Cardiac fibroblast (primary cell): Measurements from ENCODE around the gene ZBTB7C.

Experiments used
- DNase-seq, 2 donors: peaks; one replicate each; pipeline versions ENCODE4 v3.0.0 to v3.0.0-alpha.2; 2010; ENCODE audit warnings: low read depth in 2 of 2
- H3K4me3 ChIP-seq, 2 donors: replicated peaks in 1 of 2; 1 replicate in 1 of 2; 2 replicates in 1 of 2; pipeline ENCODE4 v1.5.1; 2011; ENCODE audit warnings: low read depth in 2 of 2, low read length in 2 of 2, mild to moderate bottlenecking in 2 of 2, moderate library complexity in 1 of 2
- TF ChIP-seq, protein P1 (sequence below): IDR thresholded peaks from one replicate; pipeline ENCODE4 v1.5.1; 2011; ENCODE audit warnings: low read depth, mild to moderate bottlenecking, low read length, inconsistent platforms

The ZBTB7C gene

DNA sequence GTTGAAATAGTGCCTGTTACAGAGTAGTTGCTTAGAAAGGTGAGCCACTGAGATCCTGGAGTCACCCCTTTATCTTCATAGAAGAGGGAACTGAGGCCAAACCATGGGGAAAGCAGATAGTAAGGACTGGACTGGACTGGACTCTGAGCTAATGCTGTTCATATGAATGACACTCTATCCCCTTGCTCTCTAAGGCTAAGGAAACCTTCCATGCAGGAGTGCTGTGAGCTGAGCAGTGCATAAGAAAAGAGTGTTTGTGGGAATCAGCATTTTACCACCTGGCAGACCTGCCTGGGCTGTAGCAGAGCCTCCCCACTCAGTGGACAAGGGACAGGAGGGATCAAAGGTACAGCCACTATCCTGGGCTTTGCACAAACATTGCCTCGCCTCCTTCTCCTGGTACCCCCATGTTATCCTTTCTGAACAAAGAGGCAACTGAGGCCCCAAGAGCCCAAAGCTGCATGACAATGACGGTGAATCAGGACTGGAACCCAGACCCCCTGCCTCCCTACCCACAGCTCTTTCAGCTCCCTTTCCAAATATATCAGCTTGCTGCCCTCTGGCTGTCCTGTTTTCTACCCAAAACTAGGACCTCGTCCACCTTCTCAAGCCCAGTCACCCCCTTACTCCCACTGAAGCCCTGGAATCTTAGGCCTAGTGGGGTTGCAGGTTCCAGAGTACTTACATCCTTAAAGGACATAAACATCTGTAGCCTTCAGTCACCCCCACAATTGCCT lies 227.9 kb downstream of the ZBTB7C start:
- no peak overlapping the region for H3K4me3 ChIP-seq
- TF ChIP-seq, protein P1, sequence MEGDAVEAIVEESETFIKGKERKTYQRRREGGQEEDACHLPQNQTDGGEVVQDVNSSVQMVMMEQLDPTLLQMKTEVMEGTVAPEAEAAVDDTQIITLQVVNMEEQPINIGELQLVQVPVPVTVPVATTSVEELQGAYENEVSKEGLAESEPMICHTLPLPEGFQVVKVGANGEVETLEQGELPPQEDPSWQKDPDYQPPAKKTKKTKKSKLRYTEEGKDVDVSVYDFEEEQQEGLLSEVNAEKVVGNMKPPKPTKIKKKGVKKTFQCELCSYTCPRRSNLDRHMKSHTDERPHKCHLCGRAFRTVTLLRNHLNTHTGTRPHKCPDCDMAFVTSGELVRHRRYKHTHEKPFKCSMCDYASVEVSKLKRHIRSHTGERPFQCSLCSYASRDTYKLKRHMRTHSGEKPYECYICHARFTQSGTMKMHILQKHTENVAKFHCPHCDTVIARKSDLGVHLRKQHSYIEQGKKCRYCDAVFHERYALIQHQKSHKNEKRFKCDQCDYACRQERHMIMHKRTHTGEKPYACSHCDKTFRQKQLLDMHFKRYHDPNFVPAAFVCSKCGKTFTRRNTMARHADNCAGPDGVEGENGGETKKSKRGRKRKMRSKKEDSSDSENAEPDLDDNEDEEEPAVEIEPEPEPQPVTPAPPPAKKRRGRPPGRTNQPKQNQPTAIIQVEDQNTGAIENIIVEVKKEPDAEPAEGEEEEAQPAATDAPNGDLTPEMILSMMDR: no peak
- DNase-seq: no peak

DNA sequence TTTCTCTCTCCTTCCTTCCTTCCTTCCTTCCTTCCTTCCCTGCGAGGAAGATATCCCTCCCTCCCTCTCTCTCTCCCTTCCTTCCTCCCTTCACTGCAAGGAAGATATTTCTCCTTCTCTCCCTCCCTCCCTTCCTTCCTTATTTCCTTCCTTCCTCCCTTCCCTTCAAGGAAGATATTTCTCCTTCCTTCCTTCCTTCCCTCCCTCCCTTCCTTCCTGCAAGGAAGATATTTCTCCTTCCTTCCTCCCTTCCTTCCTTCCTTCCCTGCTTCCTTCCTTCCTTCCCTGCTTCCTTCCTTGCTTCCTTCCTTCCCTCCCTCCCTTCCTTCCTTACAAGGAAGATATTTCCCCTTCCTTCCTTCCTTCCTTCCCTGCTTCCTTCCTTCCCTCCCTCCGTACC lies 229.5 kb downstream of the ZBTB7C start:
- DNase-seq: no peak
- H3K4me3 ChIP-seq: no peak overlapping the region
- TF ChIP-seq, protein P1: no peak

DNA sequence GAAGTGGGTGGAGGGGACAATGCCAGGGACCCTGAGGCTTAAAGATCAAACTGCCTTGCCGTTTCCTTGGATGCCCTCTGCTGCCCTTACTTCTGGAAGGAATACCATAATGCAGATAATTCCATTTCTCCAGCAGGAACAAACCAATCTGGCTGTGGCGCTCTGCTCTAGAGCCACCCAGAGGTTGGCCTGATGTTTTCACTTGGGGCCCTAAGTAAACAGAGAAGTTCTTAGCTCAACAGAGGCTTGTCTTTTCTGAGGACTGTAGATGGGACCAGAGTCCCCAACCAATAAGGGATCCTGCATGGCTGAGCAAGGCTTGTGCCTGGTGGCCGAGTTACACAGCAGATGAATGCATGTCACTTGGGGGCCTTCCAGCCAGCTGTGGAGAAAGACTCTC lies 230.2 kb downstream of the ZBTB7C start:
- no peak overlapping the region for H3K4me3 ChIP-seq
- TF ChIP-seq, protein P1: no peak
- no peak for DNase-seq

DNA sequence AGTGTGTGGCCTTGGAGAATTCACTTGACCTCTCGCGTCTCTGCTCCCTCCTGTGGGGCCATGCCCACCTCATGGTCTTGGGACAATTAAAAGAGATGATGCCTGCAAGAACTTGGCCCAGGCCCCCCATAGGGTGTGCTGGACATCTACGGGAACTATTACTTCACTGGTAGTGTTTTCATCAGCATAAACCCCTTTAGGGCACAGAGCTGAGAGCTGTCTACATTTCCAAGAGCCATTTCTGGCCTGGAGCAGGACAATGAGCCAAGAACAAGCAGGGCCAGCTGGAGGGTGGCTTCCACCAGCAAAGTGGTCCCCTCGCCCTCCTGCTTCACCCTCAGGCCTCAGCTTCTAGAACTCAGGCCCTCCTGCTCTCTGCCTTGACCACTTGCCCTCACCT lies 232.3 kb downstream of the ZBTB7C start:
- DNase-seq: no peak
- TF ChIP-seq, protein P1: no peak

DNA sequence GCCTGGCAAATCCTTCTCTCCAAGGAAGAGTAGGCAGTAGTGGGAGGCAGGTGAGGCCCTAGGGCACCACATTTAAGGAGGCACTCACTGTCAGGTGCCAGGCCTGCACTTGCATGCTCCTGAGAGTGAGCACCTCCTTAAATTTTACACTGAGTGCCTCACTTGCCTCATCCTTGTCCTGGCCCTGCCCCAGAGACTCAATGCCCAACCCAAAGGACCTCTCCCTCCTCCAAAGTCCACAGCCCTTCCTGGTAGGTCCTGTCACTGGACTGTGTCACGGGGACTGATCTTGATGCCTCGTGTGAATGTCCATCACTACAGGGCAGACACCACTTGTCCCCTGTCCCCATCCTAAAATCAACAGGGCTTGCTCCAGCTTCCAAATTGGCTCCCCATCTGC lies 235.6 kb downstream of the ZBTB7C start:
- DNase-seq: no peak
- no peak overlapping the region for H3K4me3 ChIP-seq
- TF ChIP-seq, protein P1: no peak

More for the DNA sequence above, 232.3 kb downstream of the ZBTB7C start:
- H3K4me3 ChIP-seq: no peak overlapping the region

DNA sequence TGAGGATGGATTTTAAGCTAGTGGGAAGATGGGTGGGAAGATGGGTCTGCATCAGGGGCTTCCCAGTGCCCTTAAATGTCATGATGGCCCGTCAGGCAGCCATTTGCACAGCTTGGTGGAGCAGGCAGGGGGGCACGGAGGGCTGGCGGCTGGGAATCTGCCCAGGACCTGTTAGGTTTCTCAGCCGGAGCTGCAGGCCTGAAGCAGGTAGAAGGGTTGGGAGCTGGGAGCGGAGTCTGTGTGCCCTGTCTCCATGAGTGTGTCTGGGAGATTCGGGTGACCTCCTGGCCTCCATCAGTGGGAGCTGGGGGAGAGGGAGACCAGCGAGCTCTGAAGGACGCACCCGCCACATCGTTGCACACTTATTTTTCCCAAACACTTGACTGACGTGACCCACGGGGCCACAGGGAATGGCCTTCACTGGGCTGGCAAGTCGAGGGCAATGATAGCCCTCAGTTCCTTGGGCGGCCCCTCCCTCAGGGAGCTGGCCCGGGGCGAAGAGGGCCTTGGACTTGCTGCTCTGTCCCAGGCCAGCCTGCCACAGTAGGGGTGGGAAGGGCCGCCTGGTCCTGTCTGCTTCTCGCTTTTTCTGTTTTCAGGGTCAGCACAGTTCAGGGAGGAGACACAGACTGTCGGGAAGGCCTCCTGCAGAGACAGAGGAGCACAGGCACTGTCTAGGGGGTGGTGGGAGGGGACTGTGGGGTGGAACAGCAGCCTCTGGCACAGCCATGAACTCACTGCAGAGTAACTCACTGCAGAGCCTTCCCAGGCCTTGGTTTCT lies 236.8 kb downstream of the ZBTB7C start:
- no peak for DNase-seq
- H3K4me3 ChIP-seq: no peak overlapping the region
- TF ChIP-seq, protein P1: no peak
